ENCODE data around the gene SATB2. TPM values are rescaled to one million over a fixed set of nuclear protein-coding genes. Genes with fewer than 3 reads are reported as not detected.

Gene SATB2
- total RNA-seq, 2 donors from 2014 or later = 0.05 to 0.29 TPM

GRCh38 chr2:199257261-199258224 is 200.2 kb downstream of the SATB2 start:
- H3K27me3 Mint-ChIP-seq = no peaks in the 10 kb centered on the region
- no peak for DNase-seq
- no peak for ATAC-seq
- no peaks in the 10 kb centered on the region for H3K36me3 Mint-ChIP-seq (ENCODE audit: low read depth)
- no peak overlapping the region for H3K27ac Mint-ChIP-seq
- H3K9me3 ChIP-seq (ENCODE audit: control insufficient read depth, low read length, poor library complexity, severe bottlenecking) = no peaks in the 10 kb centered on the region
- no peaks in the 10 kb centered on the region for H3K4me1 Mint-ChIP-seq
- H3K4me3 Mint-ChIP-seq = no peak overlapping the region

- DNase-seq = no peak
Observed at GRCh38 chr2:199230091-199230490, 227.6 kb downstream of the SATB2 start.

GRCh38 chr2:199228887-199229819 is 228.6 kb downstream of the SATB2 start:
- H3K27me3 Mint-ChIP-seq = no peaks in the 10 kb centered on the region
- H3K4me3 Mint-ChIP-seq = no peak overlapping the region
- no peak overlapping the region for H3K27ac Mint-ChIP-seq
- H3K36me3 Mint-ChIP-seq (ENCODE audit: low read depth) = no peaks in the 10 kb centered on the region
- no peak for DNase-seq
- H3K9me3 ChIP-seq (ENCODE audit: control insufficient read depth, low read length, poor library complexity, severe bottlenecking) = peaks cover 6% of the 10 kb centered on the region
- H3K4me1 Mint-ChIP-seq = no peaks in the 10 kb centered on the region
- peak; percentile 81 for ATAC-seq

More at GRCh38 chr2:199230091-199230490, 227.6 kb downstream of the SATB2 start:
- Mint-ChIP-seq H3K4me1 (no peaks in the 10 kb centered on the region), H3K36me3 (ENCODE audit: low read depth) (no peaks in the 10 kb centered on the region), H3K27me3 (no peaks in the 10 kb centered on the region), H3K27ac (no peak overlapping the region), H3K4me3 (no peak overlapping the region)
- H3K9me3 ChIP-seq (ENCODE audit: control insufficient read depth, low read length, poor library complexity, severe bottlenecking) = peaks cover 6% of the 10 kb centered on the region
- ATAC-seq = no peak

- no peak for ATAC-seq
- no peak for DNase-seq
- H3K9me3 ChIP-seq (ENCODE audit: control insufficient read depth, low read length, poor library complexity, severe bottlenecking) = peaks cover 4% of the 10 kb centered on the region
- H3K4me3 Mint-ChIP-seq = no peak overlapping the region
- no peak overlapping the region for H3K27ac Mint-ChIP-seq
- H3K36me3 Mint-ChIP-seq (ENCODE audit: low read depth) = no peaks in the 10 kb centered on the region
- H3K4me1 Mint-ChIP-seq = no peaks in the 10 kb centered on the region
- no peaks in the 10 kb centered on the region for H3K27me3 Mint-ChIP-seq
Observed at GRCh38 chr2:199223791-199224190, 233.9 kb downstream of the SATB2 start.

- DNase-seq = no peak
- no peaks in the 10 kb centered on the region for H3K36me3 Mint-ChIP-seq (ENCODE audit: low read depth)
- H3K9me3 ChIP-seq (ENCODE audit: control insufficient read depth, low read length, poor library complexity, severe bottlenecking) = peaks cover 3% of the 10 kb centered on the region
- H3K4me1 Mint-ChIP-seq = no peaks in the 10 kb centered on the region
- no peak for ATAC-seq
- H3K4me3 Mint-ChIP-seq = no peak overlapping the region
- no peaks in the 10 kb centered on the region for H3K27me3 Mint-ChIP-seq
- no peak overlapping the region for H3K27ac Mint-ChIP-seq
Observed at GRCh38 chr2:199220920-199221319, 236.8 kb downstream of the SATB2 start.

- no peaks in the 10 kb centered on the region for H3K36me3 Mint-ChIP-seq (ENCODE audit: low read depth)
- ATAC-seq = no peak
- no peaks in the 10 kb centered on the region for H3K4me1 Mint-ChIP-seq
- no peak overlapping the region for H3K27ac Mint-ChIP-seq
- no peak for DNase-seq
- H3K9me3 ChIP-seq (ENCODE audit: control insufficient read depth, low read length, poor library complexity, severe bottlenecking) = no peaks in the 10 kb centered on the region
- no peak overlapping the region for H3K4me3 Mint-ChIP-seq
- no peaks in the 10 kb centered on the region for H3K27me3 Mint-ChIP-seq
Observed at GRCh38 chr2:199219551-199219950, 238.2 kb downstream of the SATB2 start.
